ENCODE measurements around the gene TP53I13.

DNA sequence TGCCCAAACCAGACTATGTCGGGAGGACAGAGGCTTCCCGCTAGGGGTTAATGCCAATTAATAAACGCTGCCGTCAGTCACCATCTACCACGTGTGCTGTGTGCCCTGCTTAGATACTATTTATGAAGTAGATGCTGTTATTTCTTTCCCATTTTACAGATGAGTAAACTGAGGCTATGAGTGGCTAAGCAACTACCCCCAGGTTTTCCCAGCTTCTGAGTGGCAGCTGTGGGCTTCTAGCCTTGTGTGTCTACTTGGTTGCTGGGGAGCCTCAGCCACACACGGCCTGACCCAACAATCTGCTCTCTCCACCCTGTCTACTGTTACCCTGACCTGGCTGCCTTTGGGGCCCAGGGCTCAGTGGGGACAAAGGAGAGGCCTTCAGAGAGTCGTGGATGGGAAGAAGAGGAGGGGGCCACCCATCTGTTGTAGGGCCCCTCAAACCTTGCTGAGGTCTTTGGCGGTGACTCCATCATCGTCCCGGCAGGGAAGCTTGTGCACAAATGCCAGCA, 13.8 kb downstream of the TP53I13 start:
- TF ChIP-seq, protein P1, sequence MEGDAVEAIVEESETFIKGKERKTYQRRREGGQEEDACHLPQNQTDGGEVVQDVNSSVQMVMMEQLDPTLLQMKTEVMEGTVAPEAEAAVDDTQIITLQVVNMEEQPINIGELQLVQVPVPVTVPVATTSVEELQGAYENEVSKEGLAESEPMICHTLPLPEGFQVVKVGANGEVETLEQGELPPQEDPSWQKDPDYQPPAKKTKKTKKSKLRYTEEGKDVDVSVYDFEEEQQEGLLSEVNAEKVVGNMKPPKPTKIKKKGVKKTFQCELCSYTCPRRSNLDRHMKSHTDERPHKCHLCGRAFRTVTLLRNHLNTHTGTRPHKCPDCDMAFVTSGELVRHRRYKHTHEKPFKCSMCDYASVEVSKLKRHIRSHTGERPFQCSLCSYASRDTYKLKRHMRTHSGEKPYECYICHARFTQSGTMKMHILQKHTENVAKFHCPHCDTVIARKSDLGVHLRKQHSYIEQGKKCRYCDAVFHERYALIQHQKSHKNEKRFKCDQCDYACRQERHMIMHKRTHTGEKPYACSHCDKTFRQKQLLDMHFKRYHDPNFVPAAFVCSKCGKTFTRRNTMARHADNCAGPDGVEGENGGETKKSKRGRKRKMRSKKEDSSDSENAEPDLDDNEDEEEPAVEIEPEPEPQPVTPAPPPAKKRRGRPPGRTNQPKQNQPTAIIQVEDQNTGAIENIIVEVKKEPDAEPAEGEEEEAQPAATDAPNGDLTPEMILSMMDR (IDR thresholded peaks at IDR 0.05) = no peak
- TF ChIP-seq POLR2AphosphoS5 (IDR thresholded peaks at IDR 0.05) = no peak
